GM18868 (cell line): ENCODE measurements around the gene ALK.

Experiments
- ATAC-seq: cut with Tn5 transposase; IDR thresholded peaks from one replicate; pipeline ENCODE4 v1.9.1; 2021; ENCODE audit warnings: mild to moderate bottlenecking, moderate library complexity; ENCODE audit not compliant: unreplicated experiment

Gene ALK

GRCh38 chr2:29218550-29219125 lies 702.7 kb downstream of the ALK start:
- ATAC-seq, result no peak

DNA sequence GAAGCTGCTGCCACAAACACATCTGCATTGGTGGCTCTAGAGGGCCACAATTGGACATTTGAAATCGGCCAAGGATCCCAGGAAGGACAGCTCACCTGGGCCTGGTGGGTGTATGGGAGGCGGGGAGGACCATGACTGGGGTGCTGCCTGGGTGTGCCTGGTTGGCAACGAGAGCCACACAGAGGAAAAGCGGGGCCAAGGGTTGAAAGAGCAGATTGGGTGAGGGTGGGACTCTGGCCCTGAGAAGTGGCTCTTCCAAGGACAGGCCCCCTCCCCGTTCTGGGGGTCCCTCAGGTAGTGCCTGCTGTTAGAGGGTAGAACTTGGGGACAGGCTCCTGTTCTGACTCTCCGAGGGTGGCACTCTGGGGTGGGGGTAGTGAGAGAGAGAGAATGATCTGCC lies 703.3 kb downstream of the ALK start:
- no peak for ATAC-seq

DNA sequence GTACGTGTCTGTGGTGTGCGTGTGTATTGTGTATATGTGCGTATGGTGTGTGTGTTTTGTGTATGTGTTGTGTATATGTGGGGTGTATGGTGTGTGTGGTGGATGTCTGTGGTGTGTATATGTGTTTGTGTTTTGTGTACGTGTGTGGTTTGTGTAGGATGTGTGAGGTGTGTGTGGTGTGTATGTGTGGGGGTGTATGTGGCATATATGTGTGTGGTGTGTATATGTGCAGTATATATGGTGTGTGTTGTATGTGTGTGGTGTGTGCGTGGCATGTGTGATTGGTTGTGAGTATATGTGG lies 704.8 kb downstream of the ALK start:
- ATAC-seq, result no peak

- no peak for ATAC-seq
These were observed 705.4 kb downstream of the ALK start for GRCh38 chr2:29215739-29216608.

DNA sequence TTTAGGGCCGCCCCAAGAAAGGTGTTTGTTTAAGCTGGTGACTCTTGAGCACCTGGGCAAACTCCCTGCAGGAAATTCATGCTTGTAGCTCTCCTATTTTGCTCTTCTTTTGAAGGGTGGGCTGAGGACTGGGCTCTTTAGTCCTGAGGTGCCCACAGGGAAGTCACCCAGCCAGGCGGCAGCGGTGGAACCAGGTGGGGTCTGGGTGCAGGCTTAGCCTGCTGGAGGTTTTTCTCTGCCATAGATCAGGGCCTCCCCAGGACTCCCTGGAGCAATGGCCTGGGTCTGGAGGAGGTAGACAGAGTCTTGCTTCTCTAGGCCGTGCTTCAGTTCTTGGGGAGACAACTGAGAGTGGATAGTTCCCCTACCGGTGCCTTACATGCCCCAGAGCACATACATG lies 706.3 kb downstream of the ALK start:
- no peak for ATAC-seq

DNA sequence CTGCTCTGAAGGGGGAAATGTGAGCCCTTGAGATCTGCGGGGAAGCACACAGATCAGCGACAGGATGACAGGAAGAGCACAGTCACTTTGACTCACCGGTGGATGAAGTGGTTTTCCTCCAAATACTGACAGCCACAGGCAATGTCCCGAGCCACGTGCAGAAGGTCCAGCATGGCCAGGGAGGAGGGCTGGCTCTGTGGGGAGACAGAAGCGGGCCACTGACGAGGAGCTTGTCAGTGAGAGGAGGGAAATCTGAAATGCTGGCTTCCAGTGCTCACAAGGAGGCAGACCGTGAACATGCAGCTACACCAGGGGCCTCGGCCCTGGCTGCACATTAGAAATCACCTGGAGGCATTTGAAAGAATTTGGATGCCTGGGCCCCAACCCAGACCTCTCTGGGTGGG lies 707.5 kb downstream of the ALK start:
- ATAC-seq, result no peak

- no peak for ATAC-seq
These were observed 709.4 kb downstream of the ALK start for GRCh38 chr2:29212009-29212408.

- ATAC-seq, result no peak
These were observed 711.8 kb downstream of the ALK start for GRCh38 chr2:29209551-29209950.

- no peak for ATAC-seq
These were observed 713.8 kb downstream of the ALK start for GRCh38 chr2:29207352-29208148.

DNA sequence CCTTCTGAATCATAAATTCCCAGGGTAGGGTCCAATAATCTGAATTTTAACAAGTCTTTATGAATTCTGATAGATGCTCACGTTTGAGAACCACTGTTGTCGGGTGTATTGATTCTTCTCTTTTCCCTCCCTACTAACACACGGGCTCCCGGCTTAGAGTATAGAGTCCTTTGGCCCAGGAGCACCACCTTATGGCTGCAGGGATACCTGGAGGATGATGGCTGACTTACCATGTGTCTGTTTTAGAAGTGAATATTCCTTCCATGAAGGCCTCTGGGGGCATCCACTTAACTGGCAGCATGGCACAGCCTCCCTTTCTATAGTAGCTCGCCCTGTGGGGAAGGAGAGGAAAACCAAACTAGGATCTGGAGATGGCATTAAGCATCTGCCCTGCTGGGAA lies 714.4 kb downstream of the ALK start:
- no peak for ATAC-seq

GRCh38 chr2:29202819-29203495 lies 718.4 kb downstream of the ALK start:
- ATAC-seq, result no peak

DNA sequence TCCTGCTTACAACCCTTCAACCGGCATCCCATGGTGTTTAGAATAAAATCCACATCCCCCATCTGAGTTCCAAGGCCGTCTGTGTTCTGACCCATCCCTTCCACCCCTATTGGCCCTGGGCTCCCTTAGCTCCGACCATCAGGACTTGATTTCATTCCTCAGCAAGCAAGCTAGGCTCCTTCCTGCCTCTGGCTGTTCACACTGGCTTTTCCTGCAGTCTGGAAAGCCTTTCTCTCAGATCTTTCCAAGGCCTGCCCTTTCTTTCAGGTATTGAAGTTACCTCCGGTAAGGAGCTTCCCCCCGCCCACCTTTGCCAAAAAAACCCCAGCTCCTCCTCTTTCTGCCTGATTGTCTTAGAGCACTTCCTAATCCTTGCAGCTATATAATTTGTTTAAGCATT lies 719.4 kb downstream of the ALK start:
- ATAC-seq, result no peak

DNA sequence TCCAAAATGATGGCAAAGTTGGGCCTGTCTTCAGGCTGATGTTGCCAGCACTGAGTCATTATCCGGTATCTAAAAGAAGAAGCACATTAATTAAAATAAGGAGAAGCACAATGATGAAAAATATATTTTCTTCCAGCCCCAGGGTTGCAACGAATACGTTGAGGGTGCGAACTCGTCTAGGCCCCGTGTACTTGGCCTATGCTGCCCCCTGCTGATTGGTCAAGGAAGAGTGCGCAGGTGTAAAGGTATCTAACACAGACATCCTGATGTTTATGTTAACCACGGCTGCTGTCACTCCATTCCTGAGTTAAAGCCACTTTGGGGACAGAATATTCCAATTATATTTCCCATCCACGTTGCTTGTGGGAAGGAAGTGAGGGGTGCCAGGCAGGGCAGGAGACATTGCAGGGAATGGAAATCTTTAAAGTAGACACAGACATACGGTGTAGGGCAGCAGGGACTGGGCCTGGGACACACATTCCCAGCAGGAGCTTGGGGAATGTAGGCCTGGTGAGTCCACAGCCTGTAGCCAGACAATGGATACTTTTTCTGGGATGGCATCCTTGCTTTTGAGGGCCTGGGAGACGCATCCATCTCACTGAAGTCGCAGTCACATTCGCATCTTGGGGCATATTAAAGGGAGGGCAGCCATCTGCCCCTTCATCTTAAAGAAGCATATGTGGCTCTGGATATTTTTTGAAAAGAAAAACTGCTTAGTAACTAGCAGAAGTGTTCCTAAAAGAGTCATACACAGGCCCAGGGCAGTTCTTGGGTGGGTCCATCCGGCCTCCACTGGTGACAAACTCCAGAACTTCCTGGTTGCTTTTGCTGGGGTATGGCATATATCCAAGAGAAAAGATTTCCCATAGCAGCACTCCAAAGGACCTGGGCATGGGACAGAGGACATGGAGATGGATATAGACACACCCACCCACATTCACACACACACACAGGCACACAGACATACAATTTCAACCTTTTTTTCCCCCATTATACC lies 724.3 kb downstream of the ALK start:
- ATAC-seq, result peak; percentile 69

DNA sequence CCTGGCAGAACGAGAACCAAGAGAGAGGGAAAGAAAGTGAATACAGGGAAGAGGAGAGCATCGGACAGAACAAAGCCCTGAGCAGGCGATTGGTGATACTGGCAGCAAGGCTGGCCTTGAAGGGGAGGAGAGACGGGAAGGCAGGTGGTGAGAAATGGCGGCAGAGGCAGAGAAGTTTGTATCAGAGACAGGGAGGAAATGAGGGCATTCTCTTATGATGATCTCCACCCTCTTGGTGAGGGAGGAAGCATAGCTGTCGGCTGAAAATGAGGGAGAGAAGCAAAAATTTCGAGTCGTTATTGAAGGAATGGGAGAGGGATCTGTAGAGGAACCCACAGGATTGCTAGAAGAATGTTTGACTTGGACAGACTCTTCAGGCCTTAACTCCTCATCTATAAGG lies 725.6 kb downstream of the ALK start:
- no peak for ATAC-seq

GRCh38 chr2:29193681-29194080 lies 727.7 kb downstream of the ALK start:
- ATAC-seq, result no peak

DNA sequence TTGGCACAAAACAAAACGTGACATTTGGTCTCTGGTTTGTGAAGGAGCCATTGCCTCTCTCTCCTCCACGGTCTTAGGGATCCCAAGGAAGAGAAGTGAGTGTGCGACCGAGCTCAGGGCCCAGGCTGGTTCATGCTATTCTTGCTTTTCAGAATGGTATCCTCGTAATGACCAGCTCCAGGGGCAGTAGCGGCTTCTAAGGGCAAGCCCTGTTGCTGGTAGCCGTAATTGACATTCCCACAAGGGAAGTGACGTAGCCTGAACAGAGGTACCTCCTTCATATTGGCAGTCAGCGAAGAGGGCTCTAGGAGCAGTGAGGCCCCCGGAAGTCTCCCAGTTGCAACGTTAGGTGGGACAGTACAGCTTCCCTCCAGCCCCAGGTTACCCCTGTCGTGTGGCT lies 728.3 kb downstream of the ALK start:
- no peak for ATAC-seq

- no peak for ATAC-seq
These were observed 728.9 kb downstream of the ALK start for GRCh38 chr2:29192526-29192925.

- no peak for ATAC-seq
These were observed 729.6 kb downstream of the ALK start for GRCh38 chr2:29191817-29192216.

DNA sequence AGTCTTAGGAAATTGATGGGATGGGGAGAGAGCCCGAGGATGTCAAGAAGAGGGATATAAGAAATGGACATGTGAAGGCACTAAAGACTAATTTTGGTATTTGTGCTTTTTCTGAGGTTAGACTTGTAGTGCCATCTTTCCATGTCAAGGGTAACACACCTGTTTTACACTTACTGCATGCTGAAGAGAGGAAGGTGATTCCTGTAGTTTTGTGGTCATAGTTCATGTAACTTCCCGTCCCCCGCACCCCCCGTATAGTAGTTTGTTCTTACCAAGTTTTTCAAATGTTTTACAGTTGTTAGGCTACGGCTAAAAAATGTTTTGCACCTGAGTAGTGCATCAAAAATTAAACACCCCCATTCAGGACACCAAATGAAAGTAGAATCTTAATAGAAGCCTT lies 732.3 kb downstream of the ALK start:
- no peak for ATAC-seq

DNA sequence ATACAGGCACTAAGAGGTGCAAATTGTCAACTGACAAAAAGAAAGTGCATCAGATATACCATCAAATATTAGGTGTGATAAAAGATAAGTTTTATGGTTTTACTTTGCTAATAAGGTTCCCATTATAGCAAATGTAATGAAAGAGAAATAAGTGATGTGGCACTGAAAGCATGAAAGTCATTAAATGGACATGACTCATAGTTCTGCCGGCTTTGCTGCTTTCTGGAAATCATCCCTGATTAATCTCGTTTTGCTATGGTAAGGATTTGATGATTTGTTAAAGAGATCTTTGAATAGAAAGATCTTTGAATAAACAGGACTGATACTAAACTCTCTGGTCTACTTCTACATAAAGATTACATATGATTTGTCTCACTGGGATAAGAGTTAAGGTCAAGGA lies 733.5 kb downstream of the ALK start:
- no peak for ATAC-seq
